HUES64 (cell line): ENCODE results near the gene ATP5PO.
"Not testable (repeated sequence)": the region's sequence is repeated elsewhere in the genome, so short reads cannot be mapped to it uniquely, and the experiment has no call there.

ENCODE experiments used
- H3K27ac ChIP-seq: 2 replicates; pipeline ENCODE4 v1.7.0; 2013; ENCODE audit warnings: low read depth, low read length, inconsistent platforms
- H3K27me3 ChIP-seq: 2 replicates; pipeline ENCODE4 v1.6.1; 2013; ENCODE audit warnings: mild to moderate bottlenecking, low read length; ENCODE audit not compliant: insufficient read depth
- H3K36me3 ChIP-seq: 2 replicates; pipeline ENCODE4 v1.6.1; 2013; ENCODE audit warnings: mild to moderate bottlenecking, low read length; ENCODE audit not compliant: insufficient read depth
- H3K4me1 ChIP-seq: 2 replicates; pipeline ENCODE4 v1.6.1; 2013; ENCODE audit warnings: mild to moderate bottlenecking, low read length, moderate library complexity; ENCODE audit not compliant: insufficient read depth
- H3K4me3 ChIP-seq: 2 replicates; pipeline ENCODE4 v1.5.1; 2013; ENCODE audit warnings: mild to moderate bottlenecking, low read length, moderate library complexity
- H3K9ac ChIP-seq: 2 replicates; pipeline ENCODE4 v1.6.1; 2013; ENCODE audit warnings: mild to moderate bottlenecking, low read depth, low read length
- H3K9me3 ChIP-seq: 2 replicates; pipeline ENCODE4 v1.6.1; 2013; ENCODE audit warnings: low read depth, low read length; ENCODE audit not compliant: insufficient read depth
- WGBS: fragments of 150-250, 120-280 bp; methylation state at CpG from one replicate; pipeline ENCODE4 v1.1.7; 2013; ENCODE audit warnings: missing lambda C conversion rate; 5-methylcytosine and 5-hydroxymethylcytosine counted together

ATP5PO gene

DNA sequence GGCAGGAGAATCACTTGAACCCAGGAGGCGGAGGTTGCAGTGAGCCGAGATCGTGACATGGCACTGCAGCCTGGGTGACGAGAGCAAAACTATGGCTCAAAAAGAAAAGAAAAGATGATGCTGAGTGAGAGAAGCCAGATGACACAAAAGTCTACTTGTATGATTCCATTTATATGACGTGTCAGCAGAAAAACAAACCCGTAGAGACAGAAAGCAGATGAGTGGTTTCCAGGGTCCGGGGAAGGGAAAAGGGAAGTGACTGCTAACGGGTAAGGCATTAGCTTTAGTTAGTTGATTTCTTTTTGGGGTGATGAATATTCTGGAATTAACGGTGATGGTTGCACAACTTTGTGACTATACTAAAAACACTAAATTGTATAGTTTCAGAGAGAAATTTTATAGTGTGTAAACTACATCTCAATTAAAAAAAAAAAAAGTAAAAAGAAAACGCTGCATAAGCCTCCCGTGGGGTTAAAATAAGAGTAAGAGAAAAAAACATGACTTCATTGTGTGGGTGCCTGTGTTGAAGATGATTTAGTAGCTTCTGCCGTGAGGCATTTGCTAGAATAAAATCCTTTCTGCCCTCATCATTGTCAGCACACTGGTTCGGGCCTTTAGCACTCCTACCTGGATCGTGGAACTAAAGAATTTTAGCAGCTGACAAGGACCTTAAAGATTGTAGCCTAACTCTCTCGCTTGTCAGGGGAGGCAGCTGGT lies 24.7 kb upstream of the ATP5PO start:
- no peak overlapping the region for H3K4me3 ChIP-seq
- WGBS, result 93% methylated on average over 14 of the region's 15 CpGs
- no peaks in the 10 kb centered on the region; the same call in 1 of the 2 replicates for H3K9me3 ChIP-seq
- no peak overlapping the region for H3K27ac ChIP-seq
- H3K4me1 ChIP-seq, result peaks cover 17% of the 10 kb centered on the region
- H3K9ac ChIP-seq, result no peak overlapping the region
- H3K27me3 ChIP-seq, result no peaks in the 10 kb centered on the region
- peaks cover 3% of the 10 kb centered on the region for H3K36me3 ChIP-seq

DNA sequence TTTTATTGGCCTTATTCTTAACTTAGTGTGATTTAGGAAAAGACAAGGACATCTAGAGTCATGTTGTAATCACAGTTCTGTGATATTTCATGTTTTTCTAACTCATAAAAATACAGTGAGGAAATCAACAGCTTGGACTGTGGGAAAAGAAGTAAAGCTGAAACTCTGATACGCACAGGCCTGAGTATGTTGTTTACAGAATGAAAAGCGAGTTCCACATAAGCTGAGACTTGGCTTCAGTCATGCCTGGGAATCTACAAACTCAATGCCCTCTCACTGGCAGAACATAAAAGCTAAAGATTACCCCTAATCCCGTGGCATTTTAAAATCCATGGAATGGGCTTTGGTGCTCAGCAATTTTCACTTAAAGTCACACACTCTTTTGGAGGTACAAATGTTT lies 23.6 kb upstream of the ATP5PO start:
- H3K9me3 ChIP-seq, result no peaks in the 10 kb centered on the region; the same call in 1 of the 2 replicates
- H3K4me3 ChIP-seq, result no peak overlapping the region
- peaks cover 17% of the 10 kb centered on the region for H3K4me1 ChIP-seq
- H3K9ac ChIP-seq, result no peak overlapping the region
- WGBS, result 94% methylated on average over 3 of the region's 3 CpGs
- H3K27me3 ChIP-seq, result no peaks in the 10 kb centered on the region
- H3K36me3 ChIP-seq, result peaks cover under 1% of the 10 kb centered on the region
- no peak overlapping the region for H3K27ac ChIP-seq

DNA sequence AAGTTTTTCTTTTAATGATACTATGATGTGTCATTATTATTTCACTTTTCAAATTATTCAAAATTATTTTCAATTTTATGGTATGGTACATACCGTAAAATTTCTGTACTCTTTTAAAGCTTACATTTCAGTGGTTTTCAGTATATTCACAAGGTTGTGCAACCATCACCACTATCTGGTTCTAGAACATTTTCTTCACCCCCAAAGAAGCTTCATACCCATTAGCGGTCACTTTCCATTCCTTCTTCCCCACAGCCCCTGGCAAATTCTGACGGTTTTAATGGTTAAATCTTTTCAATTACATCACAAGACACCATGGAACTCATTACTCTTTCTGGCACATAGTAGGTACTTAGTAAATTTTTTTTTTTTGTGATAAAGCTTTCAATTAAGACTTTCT lies 22.8 kb upstream of the ATP5PO start:
- H3K27ac ChIP-seq, result no peak overlapping the region
- H3K4me1 ChIP-seq, result peaks cover 19% of the 10 kb centered on the region
- H3K27me3 ChIP-seq, result no peaks in the 10 kb centered on the region
- H3K36me3 ChIP-seq, result peaks cover under 1% of the 10 kb centered on the region; the same call in 1 of the 2 replicates
- WGBS, result 89% methylated on average over 3 of the region's 3 CpGs
- no peak overlapping the region for H3K9ac ChIP-seq
- no peaks in the 10 kb centered on the region for H3K9me3 ChIP-seq
- no peak overlapping the region for H3K4me3 ChIP-seq

DNA sequence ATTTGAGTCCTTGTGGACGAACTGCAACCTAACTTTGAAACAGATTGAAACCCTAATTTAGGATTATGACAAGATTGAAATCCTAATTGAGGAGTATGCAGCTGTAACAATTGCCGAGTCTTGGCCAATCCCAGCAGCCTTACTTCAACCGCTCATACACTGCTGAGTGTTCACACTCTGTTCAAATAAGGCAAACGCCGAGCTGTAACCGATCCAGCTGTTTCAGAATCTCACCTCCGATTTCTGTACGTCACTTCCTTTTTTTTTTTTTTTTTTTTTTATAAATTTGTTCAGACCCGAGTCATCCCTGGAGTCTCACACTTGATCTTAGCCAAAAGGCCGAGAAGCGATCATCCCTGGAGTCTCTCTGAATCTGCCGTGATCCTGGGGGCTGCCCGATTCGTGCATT lies 22.3 kb upstream of the ATP5PO start:
- H3K4me1 ChIP-seq, result peaks cover 24% of the 10 kb centered on the region
- H3K36me3 ChIP-seq, result peaks cover 3% of the 10 kb centered on the region; the same call in 1 of the 2 replicates
- no peak overlapping the region for H3K27ac ChIP-seq
- H3K27me3 ChIP-seq, result no peaks in the 10 kb centered on the region
- no peak overlapping the region for H3K9ac ChIP-seq
- 95% methylated on average over 12 of the region's 14 CpGs for WGBS
- H3K4me3 ChIP-seq, result no peak overlapping the region
- no peaks in the 10 kb centered on the region for H3K9me3 ChIP-seq

DNA sequence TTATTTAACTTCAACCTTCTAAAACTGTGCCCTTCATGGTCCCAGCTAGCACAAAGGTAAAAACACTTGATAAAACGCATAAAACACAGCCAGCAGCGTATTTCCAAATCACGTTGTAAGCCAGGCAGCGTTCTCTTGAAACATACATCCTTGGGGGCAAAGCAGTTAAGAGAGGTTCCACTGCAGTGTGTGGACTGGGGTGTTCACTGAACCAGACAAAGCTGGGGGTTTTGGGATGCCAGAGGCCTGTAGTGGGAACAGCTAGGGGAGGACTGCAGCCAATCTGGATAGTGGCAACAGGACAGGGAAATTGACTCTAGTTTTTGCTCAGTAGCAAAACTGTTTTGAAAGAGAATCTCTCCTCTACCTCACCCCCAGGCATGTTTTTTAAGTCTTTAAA lies 21.5 kb upstream of the ATP5PO start:
- WGBS, result 93% methylated on average over 4 of the region's 4 CpGs

DNA sequence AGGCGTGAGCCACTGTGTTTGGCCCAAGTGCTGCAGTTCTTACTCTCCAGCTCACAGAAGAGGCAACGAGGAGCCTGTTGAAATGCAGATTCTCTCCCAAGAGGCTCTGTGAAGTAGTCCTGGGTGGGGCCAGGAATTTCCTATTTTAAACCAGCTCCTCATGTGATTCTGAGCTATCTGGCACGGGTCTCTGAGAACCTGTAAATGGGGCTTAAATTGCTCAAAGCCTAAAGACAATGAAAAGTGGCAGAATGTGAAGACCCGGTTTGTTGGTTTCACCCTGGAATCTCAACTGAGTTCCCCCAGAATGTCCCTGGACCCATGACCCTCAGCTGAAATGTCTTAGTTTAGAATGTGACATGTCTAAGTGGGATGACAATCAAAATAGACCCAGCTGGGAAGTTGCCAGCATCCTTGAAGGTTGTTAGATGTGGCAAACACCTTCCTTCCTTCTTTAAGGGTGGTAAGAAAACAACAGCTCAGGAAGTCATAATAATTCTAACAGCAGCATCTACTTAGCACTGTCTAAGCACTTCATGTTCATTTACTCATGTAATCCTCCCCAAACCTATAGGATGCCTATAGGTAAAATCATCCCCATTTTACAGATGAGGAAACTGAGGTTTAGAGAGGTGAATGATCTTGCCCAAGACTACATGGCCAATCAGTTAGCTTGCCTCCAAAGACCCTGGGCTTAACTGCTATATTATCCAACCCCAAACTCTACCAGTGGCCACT lies 20.9 kb upstream of the ATP5PO start:
- Histone ChIP-seq H3K36me3 (peaks cover 3% of the 10 kb centered on the region; the same call in 1 of the 2 replicates), H3K27ac (no peak overlapping the region), H3K4me3 (no peak overlapping the region), H3K9me3 (no peaks in the 10 kb centered on the region), H3K4me1 (peaks cover 18% of the 10 kb centered on the region), H3K9ac (no peak overlapping the region), H3K27me3 (no peaks in the 10 kb centered on the region)
- 58% methylated on average over 4 of the region's 4 CpGs for WGBS

More for the DNA sequence above, 21.5 kb upstream of the ATP5PO start:
- H3K27me3 ChIP-seq, result no peaks in the 10 kb centered on the region
- H3K36me3 ChIP-seq, result peaks cover 3% of the 10 kb centered on the region; the same call in 1 of the 2 replicates
- H3K9ac ChIP-seq, result no peak overlapping the region
- no peak overlapping the region for H3K27ac ChIP-seq
- H3K9me3 ChIP-seq, result no peaks in the 10 kb centered on the region
- H3K4me1 ChIP-seq, result peaks cover 19% of the 10 kb centered on the region
- no peak overlapping the region for H3K4me3 ChIP-seq

DNA sequence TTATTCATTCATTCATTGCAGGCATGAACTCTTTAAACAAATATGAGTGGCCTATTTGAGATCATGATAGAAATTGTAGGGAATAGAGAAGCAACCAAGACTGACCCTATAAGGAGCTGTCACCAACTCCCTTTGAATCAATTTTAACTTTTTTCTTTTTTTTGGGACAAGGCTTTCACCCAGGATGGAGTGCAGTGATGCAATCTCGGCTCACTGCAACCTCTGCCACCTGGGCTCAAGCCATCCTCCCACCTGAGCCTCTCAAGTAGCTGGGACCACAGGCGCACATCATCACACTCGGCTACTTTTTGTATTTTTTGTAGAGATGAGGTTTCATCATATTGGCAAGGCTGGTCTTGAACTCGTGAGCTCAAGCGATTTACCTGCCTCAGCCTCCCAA lies 17.1 kb upstream of the ATP5PO start:
- no peak overlapping the region for H3K9ac ChIP-seq
- 92% methylated on average over 5 of the region's 5 CpGs for WGBS
- 0 out of 2 replicates have a peak, but pooled peaks cover 3% of the 10 kb centered on the region for H3K36me3 ChIP-seq
- H3K27me3 ChIP-seq, result no peaks in the 10 kb centered on the region
- H3K4me1 ChIP-seq, result peaks cover 19% of the 10 kb centered on the region
- no peak overlapping the region for H3K27ac ChIP-seq
- H3K9me3 ChIP-seq, result no peaks in the 10 kb centered on the region
- peak overlapping the region; percentile 81 for H3K4me3 ChIP-seq

DNA sequence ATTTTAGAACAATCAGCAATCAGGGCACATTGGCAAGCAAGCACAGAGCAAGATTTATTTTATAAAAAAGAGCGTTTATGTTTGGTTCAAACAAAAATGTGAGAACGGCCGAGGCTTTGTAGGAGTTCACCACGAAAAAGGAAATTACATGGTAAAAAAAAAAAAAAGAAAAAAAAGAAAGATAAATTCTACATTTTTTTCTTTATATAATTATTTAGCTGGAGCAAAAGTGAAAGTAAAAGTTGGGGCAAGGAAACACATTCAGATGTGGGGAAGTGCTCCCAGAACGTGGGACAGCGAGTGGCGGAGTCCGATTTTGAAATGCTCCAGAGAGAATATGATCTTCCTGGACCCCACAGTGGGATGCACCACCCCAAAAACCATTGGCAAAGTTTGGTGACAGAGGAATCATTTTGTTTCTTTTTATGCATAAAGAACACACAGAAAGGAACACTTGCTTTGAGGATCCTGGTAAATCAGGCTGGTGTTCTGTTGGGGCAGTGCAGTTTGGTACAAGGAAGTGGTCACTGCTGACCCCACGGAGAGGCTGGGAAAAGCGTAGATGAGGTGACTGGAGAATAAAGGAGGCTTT lies 16.3 kb upstream of the ATP5PO start:
- Histone ChIP-seq H3K4me3 (peak overlapping the region; percentile 81), H3K4me1 (peaks cover 19% of the 10 kb centered on the region), H3K36me3 (0 out of 2 replicates have a peak, but pooled peaks cover 3% of the 10 kb centered on the region), H3K27me3 (no peaks in the 10 kb centered on the region), H3K27ac (peak overlapping the region; percentile 78), H3K9me3 (no peaks in the 10 kb centered on the region), H3K9ac (peak overlapping the region; percentile 95)
- 79% methylated on average over 9 of the region's 10 CpGs for WGBS

DNA sequence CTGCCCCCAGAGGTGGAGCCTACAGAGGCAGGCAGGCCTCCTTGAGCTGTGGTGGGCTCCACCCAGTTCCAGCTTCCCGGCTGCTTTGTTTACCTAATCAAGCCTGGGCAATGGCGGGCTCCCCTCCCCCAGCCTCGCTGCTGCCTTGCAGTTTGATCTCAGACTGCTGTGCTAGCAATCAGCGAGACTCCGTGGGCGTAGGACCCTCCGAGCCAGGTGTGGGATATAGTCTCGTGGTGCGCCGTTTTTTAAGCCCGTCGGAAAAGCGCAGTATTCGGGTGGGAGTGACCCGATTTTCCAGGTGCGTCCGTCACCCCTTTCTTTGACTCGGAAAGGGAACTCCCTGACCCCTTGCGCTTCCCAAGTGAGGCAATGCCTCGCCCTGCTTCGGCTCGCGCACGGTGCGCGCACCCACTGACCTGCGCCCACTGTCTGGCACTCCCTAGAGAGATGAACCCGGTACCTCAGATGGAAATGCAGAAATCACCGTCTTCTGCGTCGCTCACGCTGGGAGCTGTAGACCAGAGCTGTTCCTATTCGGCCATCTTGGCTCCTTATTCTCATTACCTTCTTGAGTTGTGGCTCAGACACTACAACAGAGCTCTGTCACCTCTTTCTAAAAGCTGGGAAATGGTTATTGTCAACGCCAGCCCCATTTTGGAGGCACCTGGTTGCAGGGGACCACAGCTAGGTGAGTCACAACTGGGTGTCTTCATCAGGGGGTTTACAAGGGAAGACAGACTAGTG lies 15.6 kb upstream of the ATP5PO start:
- not testable (repeated sequence) for H3K27me3 ChIP-seq, H3K36me3 ChIP-seq, H3K9me3 ChIP-seq
- Histone ChIP-seq H3K9ac (peak overlapping the region; percentile 95), H3K4me3 (peak overlapping the region; percentile 81), H3K27ac (peak overlapping the region; percentile 78), H3K4me1 (peaks cover 14% of the 10 kb centered on the region)
- WGBS, result 9% methylated on average over 6 of the region's 34 CpGs

DNA sequence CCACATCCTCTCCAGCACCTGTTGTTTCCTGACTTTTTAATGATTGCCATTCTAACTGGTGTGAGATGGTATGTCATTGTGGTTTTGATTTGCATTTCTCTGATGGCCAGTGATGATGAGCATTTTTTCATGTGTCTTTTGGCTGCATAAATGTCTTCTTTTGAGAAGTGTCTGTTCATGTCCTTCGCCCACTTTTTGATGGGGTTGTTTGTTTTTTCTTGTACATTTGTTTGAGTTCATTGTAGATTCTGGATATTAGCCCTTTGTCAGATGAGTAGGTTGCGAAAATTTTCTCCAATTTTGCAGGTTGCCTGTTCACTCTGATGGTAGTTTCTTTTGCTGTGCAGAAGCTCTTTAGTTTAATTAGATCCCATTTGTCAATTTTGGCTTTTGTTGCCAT lies 10.6 kb upstream of the ATP5PO start:
- not testable (repeated sequence) for H3K27me3 ChIP-seq, H3K9me3 ChIP-seq, H3K4me3 ChIP-seq, H3K9ac ChIP-seq, H3K36me3 ChIP-seq, H3K27ac ChIP-seq, H3K4me1 ChIP-seq
- WGBS, result 80% methylated on average over 1 of the region's 2 CpGs

DNA sequence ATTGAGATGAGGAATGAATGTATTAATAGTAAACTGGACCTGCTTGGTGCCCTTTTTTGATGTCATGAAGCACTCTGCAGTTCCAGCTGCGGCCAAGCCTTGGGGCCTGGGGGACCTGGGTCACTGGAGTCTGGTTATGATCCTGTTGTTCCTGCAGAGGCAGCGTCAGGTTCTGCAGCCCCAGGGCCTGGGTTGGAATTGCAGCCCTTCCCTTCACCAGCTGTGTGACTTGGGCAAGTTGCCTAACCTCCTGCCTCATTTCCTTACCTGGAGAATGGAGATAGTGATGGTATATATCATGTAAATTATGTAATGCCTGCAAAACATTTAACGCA lies 9.1 kb upstream of the ATP5PO start:
- Histone ChIP-seq H3K36me3 (no peaks in the 10 kb centered on the region), H3K4me1 (no peaks in the 10 kb centered on the region), H3K27ac (no peak overlapping the region), H3K9ac (no peak overlapping the region), H3K9me3 (no peaks in the 10 kb centered on the region), H3K4me3 (no peak overlapping the region), H3K27me3 (no peaks in the 10 kb centered on the region)
- WGBS, result 94% methylated on average over 3 of the region's 3 CpGs
